ENCODE results near the gene HSF2. TPM values are rescaled to one million over a fixed set of nuclear protein-coding genes. Genes with fewer than 3 reads are reported as not detected.

Gene HSF2
- total and polyA plus RNA-seq, 4 donors, result 2.2 to 7.9 (median 6.3) TPM

GRCh38 chr6:122404444-122404843 lies 5.0 kb downstream of the HSF2 start (continued):
- no peak for TF ChIP-seq REST (IDR thresholded peaks at IDR 0.05)

GRCh38 chr6:122405417-122405816 lies 6.0 kb downstream of the HSF2 start:
- Histone ChIP-seq H3K27ac (ENCODE audit: low read depth in 1 of 2, low read length in 2 of 2) (no peak overlapping the region), H3K4me1 (ENCODE audit: control insufficient read depth in 4 of 4, insufficient read depth in 4 of 4, low read length in 3 of 4) (peaks cover 0 to 4% (median 4%) of the 10 kb centered on the region in 4 donors), H3K4me3 (ENCODE audit: low read depth in 1 of 3, low read length in 3 of 3) (no peak overlapping the region), H3K27me3 (ENCODE audit: control insufficient read depth in 4 of 4, insufficient read depth in 4 of 4, low read length in 3 of 4) (no peaks in the 10 kb centered on the region), H3K9ac (ENCODE audit: low read depth in 1 of 2, low read length in 2 of 2) (no peak overlapping the region), H3K36me3 (ENCODE audit: control insufficient read depth in 4 of 4, insufficient read depth in 3 of 4, low read depth in 1 of 4, low read length in 3 of 4) (peaks cover 0 to 2% (median 0%) of the 10 kb centered on the region in 4 donors), H3K9me3 (ENCODE audit: control insufficient read depth in 4 of 4, low read length in 3 of 4) (no peaks in the 10 kb centered on the region)
- WGBS, result 95% methylated on average over 1 of the region's 1 CpG
- no peak for DNase-seq (ENCODE audit: low spot score)
- TF ChIP-seq HNF4G (IDR thresholded peaks at IDR 0.05), result no peak
- TF ChIP-seq FOXA1 (IDR thresholded peaks at IDR 0.05), result no peak
- TF ChIP-seq REST (IDR thresholded peaks at IDR 0.05), result no peak
- TF ChIP-seq SP1 (IDR thresholded peaks at IDR 0.05), result no peak
- TF ChIP-seq TAF1 (conservative IDR thresholded peaks at IDR 0.05), result no peak
- no peak for TF ChIP-seq HNF4A (conservative IDR thresholded peaks at IDR 0.05)
- no peak for TF ChIP-seq CTCF (IDR thresholded peaks at IDR 0.05; ENCODE audit: low read depth, low read length, missing input control)
- TF ChIP-seq EGR1 (IDR thresholded peaks at IDR 0.05; ENCODE audit: low read depth in 2 of 2), result no peak
- no peak for TF ChIP-seq MAX (IDR thresholded peaks at IDR 0.05)
- TF ChIP-seq YY1 (IDR thresholded peaks at IDR 0.05), result no peak
- no peak for TF ChIP-seq NR2F2 (IDR thresholded peaks at IDR 0.05)
- no peak for TF ChIP-seq GABPA (IDR thresholded peaks at IDR 0.05 in 1 of 2, conservative IDR thresholded peaks at IDR 0.05 in 1 of 2)
- no peak for TF ChIP-seq RAD21 (IDR thresholded peaks at IDR 0.05)
- TF ChIP-seq RXRA (IDR thresholded peaks at IDR 0.05), result no peak
- no peak for TF ChIP-seq ZBTB33 (IDR thresholded peaks at IDR 0.05)

Data from liver (tissue), 9 donors.